HepG2 (cell line): Measurements from ENCODE around the gene MICOS13. TPM values are rescaled to one million over a fixed set of nuclear protein-coding genes. Genes with fewer than 3 reads are reported as not detected.

Experiments used
- ATAC-seq: fragments of 200-7000 bp; cut with Tn5 transposase; 3 replicates; pipeline ENCODE4 v1.9.1; 2020; ENCODE audit warnings: mild to moderate bottlenecking, moderate library complexity
- BruUV-seq: library from RNA; stranded (reverse); fragments of 400-500 nt; replicated peaks from 2 replicates; lab custom pipeline; 2021; lab: Mats Ljungman, UMichigan
- CTCF ChIA-PET: fragments of 300-600 bp; formaldehyde crosslinking; extraction: SDS; loops from one replicate; lab custom pipeline; 2021; ENCODE audit warnings: low total read pairs, inconsistent platforms, low intra/inter-chr PET ratio; lab: Yijun Ruan, JAX
- POLR2A ChIA-PET: fragments of 350-600 bp; sonication (Branson Sonifier 250); formaldehyde crosslinking; loops from one replicate; lab custom pipeline; 2020; ENCODE audit warnings: antibody characterized with exemption, inconsistent platforms; lab: Yijun Ruan, JAX
- DNase-seq: peaks from one replicate; pipeline ENCODE4 v3.0.0-alpha.2; 2015; ENCODE audit warnings: low spot score
- FAIRE-seq: peaks from 3 replicates; lab custom pipeline; 2011; peaks lifted over from hg19 to GRCh38; lab: Jason Lieb, UNC
- H2AFZ ChIP-seq: one replicate; pipeline ENCODE4 v1.6.1; 2011; ENCODE audit warnings: low read length, inconsistent platforms
- H3K27ac ChIP-seq: fragments of 300-600 bp; 3 replicates; pipeline ENCODE4 v1.8.0; 2011; ENCODE audit warnings: mixed run types, mild to moderate bottlenecking, mixed read lengths, low read length, inconsistent platforms; ENCODE audit not compliant: insufficient read depth; ENCODE audit errors: extremely low read length
- H3K27me3 ChIP-seq, 2 experiments: fragments of 200-600 bp in 1 of 2; 2 replicates in 1 of 2; 3 replicates in 1 of 2; pipeline versions ENCODE4 v1.6.0 to v1.8.0; 2011; ENCODE audit warnings: low read length in 2 of 2, mild to moderate bottlenecking in 2 of 2, moderate library complexity in 2 of 2, inconsistent platforms in 1 of 2; ENCODE audit not compliant: insufficient read depth in 2 of 2, control insufficient read depth in 1 of 2
- H3K36me3 ChIP-seq, 2 experiments: fragments of 200-600 bp in 1 of 2; replicated peaks in 1 of 2; 2 replicates in 1 of 2; 3 replicates in 1 of 2; pipeline versions ENCODE4 v1.5.1 to v1.8.0; 2011; ENCODE audit warnings: low read length in 2 of 2, inconsistent platforms in 1 of 2; ENCODE audit not compliant: insufficient read depth in 2 of 2, control insufficient read depth in 1 of 2
- H3K4me1 ChIP-seq: 2 replicates; pipeline ENCODE4 v1.5.1; 2012; ENCODE audit warnings: low read length, inconsistent platforms; ENCODE audit not compliant: insufficient read depth
- H3K4me2 ChIP-seq: 2 replicates; pipeline ENCODE4 v1.6.0; 2011; ENCODE audit warnings: low read depth, low read length, inconsistent platforms
- H3K4me3 ChIP-seq, 3 experiments: fragments of 200-600 bp in 1 of 3; sonication (generic), shearing (Covaris generic) in 1 of 3; replicated peaks in 1 of 3; 2 replicates each; pipeline ENCODE4 v1.5.1; 2011 to 2016; ENCODE audit warnings: low read length in 3 of 3, inconsistent platforms in 2 of 3, low read depth in 2 of 3, mild to moderate bottlenecking in 2 of 3, control low read depth in 1 of 3, mixed read lengths in 1 of 3; ENCODE audit not compliant: insufficient read depth in 1 of 3
- H3K79me2 ChIP-seq: one replicate; pipeline ENCODE4 v1.6.1; 2011; ENCODE audit warnings: low read length, inconsistent platforms; ENCODE audit not compliant: insufficient read depth
- H3K9ac ChIP-seq: 2 replicates; pipeline ENCODE4 v1.6.0; 2011; ENCODE audit warnings: mild to moderate bottlenecking, low read depth, low read length, inconsistent platforms; ENCODE audit not compliant: insufficient read depth
- H3K9me3 ChIP-seq: 2 replicates; pipeline ENCODE4 v1.5.1; 2012; ENCODE audit warnings: mild to moderate bottlenecking, low read length
- H4K20me1 ChIP-seq: 2 replicates; pipeline ENCODE4 v1.6.0; 2011; ENCODE audit warnings: inconsistent platforms, mild to moderate bottlenecking, low read length, moderate library complexity; ENCODE audit not compliant: insufficient read depth
- KLF9 ChIP-seq: IDR thresholded peaks from 2 replicates; pipeline ENCODE4 v1.6.1; 2016; ENCODE audit warnings: low read depth
- NFYB ChIP-seq: sonication (generic); formaldehyde crosslinking; IDR thresholded peaks from 2 replicates; pipeline ENCODE4 v1.4.0; 2020; ENCODE audit warnings: missing genetic modification reagents
- PBX3 ChIP-seq: sonication (generic); formaldehyde crosslinking; IDR thresholded peaks from 2 replicates; pipeline ENCODE4 v1.8.1; 2023; ENCODE audit warnings: missing genetic modification reagents, inconsistent platforms, borderline replicate concordance
- RARA ChIP-seq: IDR thresholded peaks from 2 replicates; pipeline ENCODE4 v1.6.1; 2016; ENCODE audit warnings: missing genetic modification reagents, missing compliant biosample characterization
- RBM22 ChIP-seq: fragments of 200-400 bp; formaldehyde crosslinking; optimal IDR thresholded peaks from 2 replicates; pipeline ENCODE3; 2017; ENCODE audit warnings: mild to moderate bottlenecking, low read length, moderate library complexity
- SALL2 ChIP-seq: sonication (generic); formaldehyde crosslinking; IDR thresholded peaks from 2 replicates; pipeline ENCODE4 v1.8.1; 2023; ENCODE audit warnings: mild to moderate bottlenecking, missing genetic modification reagents, inconsistent platforms
- ZNF232 ChIP-seq: sonication (generic); formaldehyde crosslinking; IDR thresholded peaks from 2 replicates; pipeline ENCODE4 v1.4.0; 2020; ENCODE audit warnings: missing genetic modification reagents, borderline replicate concordance
- ZNF33A ChIP-seq: sonication (generic); formaldehyde crosslinking; IDR thresholded peaks from 2 replicates; pipeline ENCODE4 v1.5.1; 2020; ENCODE audit warnings: missing genetic modification reagents, mild to moderate bottlenecking, moderate library complexity, borderline replicate concordance
- ZNF589 ChIP-seq: sonication (generic); formaldehyde crosslinking; conservative IDR thresholded peaks from 2 replicates; pipeline ENCODE4 v1.8.0; 2022; ENCODE audit warnings: mild to moderate bottlenecking, moderate library complexity, missing genetic modification reagents
- ZNF747 ChIP-seq: sonication (generic); formaldehyde crosslinking; IDR thresholded peaks from 2 replicates; pipeline ENCODE4 v1.8.1; 2023; ENCODE audit warnings: missing genetic modification reagents, mild to moderate bottlenecking, borderline replicate concordance
- WGBS: methylation state at CpG from one replicate; pipeline ENCODE4 v1.1.6; 2017; ENCODE audit warnings: low lambda C conversion rate; 5-methylcytosine and 5-hydroxymethylcytosine counted together
- in situ Hi-C: cut with HindIII; loops from 2 replicates; pipeline ENCODE4 v1.10.0; 2017; ENCODE audit warnings: low pct_unique_long_range_greater_than_20kb; ENCODE audit not compliant: extremely low pct_ligation_motif_present
- intact Hi-C: fragments of 100-400 bp; cut with micrococcal nuclease; formaldehyde crosslinking; loops from one replicate; pipeline ENCODE4 v1.10.0; 2022; ENCODE audit not compliant: unreplicated experiment
- polyA plus RNA-seq, 8 experiments: library from polyadenylated mRNA; depleted of rRNA in 3 of 8; stranded (reverse) in 7 of 8; unstranded in 1 of 8; fragments of >200 nt; fragmentation: Illumina TruSeq in 4 of 8; extraction: Trizol in 4 of 8; gene quantifications; 2 replicates each; pipeline versions ENCODE4 v1.2.1 to v1.2.3, GENCODE V29; 2011 to 2016; ENCODE audit warnings: low read depth in 4 of 8, missing spikeins in 1 of 8, mixed read lengths in 1 of 8; ENCODE audit not compliant: insufficient read depth in 1 of 8
- total RNA-seq, 5 experiments: library from RNA; depleted of rRNA; stranded (reverse); fragments of >200 nt; fragmentation: Illumina TruSeq; extraction: Trizol; gene quantifications; 2 replicates each; pipeline ENCODE4 v1.2.3, GENCODE V29; 2016; ENCODE audit warnings: low read depth in 1 of 5
- TF ChIP-seq, protein P1 (sequence below): IDR thresholded peaks from 2 replicates; pipeline ENCODE4 v1.6.1; 2016; ENCODE audit warnings: missing compliant biosample characterization, missing genetic modification reagents, borderline replicate concordance

The MICOS13 gene
- total and polyA plus RNA-seq, 2 of the 13 experiments (the other 11 are each of a cell fraction or from before 2014, with no cell fraction given), result 28.8 to 35.4 TPM

- no peak for TF ChIP-seq ZNF33A (CRISPR knock-in tag)
- TF ChIP-seq ZNF232, result no peak
- no peak for TF ChIP-seq RARA (CRISPR knock-in tag)
- TF ChIP-seq RBM22, result peak; percentile 54
Measured at GRCh38 chr19:5667751-5668271, 12.5 kb downstream of the MICOS13 start (continued).

- Histone ChIP-seq H3K79me2 (no peaks in the 10 kb centered on the region), H3K27ac (no peak overlapping the region), H3K4me3 (no peak overlapping the region), H3K9me3 (no peaks in the 10 kb centered on the region), H3K36me3 (peaks cover 51 to 74% of the 10 kb centered on the region in 2 experiments), H3K4me2 (no peak overlapping the region), H3K27me3 (no peaks in the 10 kb centered on the region), H3K9ac (no peak overlapping the region), H2AFZ (no peak overlapping the region), H4K20me1 (0 out of 2 replicates have a peak, but pooled peaks cover 9% of the 10 kb centered on the region), H3K4me1 (peaks cover 15% of the 10 kb centered on the region)
- DNase-seq (no peak), FAIRE-seq (no peak), ATAC-seq (no peak)
- CTCF ChIA-PET, result no interaction called here
- intact Hi-C loops (no loop called here), in situ Hi-C loops (no loop called here)
- POLR2A ChIA-PET, result no interaction called here
- WGBS, result 96% methylated on average over 26 of the region's 26 CpGs
- no TSS peak for BruUV-seq
- TF ChIP-seq RBM22, result peak; percentile 65
- TF ChIP-seq, protein P1, sequence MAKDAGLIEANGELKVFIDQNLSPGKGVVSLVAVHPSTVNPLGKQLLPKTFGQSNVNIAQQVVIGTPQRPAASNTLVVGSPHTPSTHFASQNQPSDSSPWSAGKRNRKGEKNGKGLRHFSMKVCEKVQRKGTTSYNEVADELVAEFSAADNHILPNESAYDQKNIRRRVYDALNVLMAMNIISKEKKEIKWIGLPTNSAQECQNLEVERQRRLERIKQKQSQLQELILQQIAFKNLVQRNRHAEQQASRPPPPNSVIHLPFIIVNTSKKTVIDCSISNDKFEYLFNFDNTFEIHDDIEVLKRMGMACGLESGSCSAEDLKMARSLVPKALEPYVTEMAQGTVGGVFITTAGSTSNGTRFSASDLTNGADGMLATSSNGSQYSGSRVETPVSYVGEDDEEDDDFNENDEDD (CRISPR knock-in tag), result no peak
- no peak for TF ChIP-seq ZNF589
- no peak for TF ChIP-seq KLF9
- TF ChIP-seq SALL2, result no peak
- TF ChIP-seq ZNF747 (CRISPR knock-in tag), result no peak
- no peak for TF ChIP-seq PBX3 (CRISPR knock-in tag)
- TF ChIP-seq NFYB (CRISPR knock-in tag), result no peak
Measured at GRCh38 chr19:5666921-5667610, 13.2 kb downstream of the MICOS13 start.
